H1 (cell line): ENCODE data around the gene KCTD8. TPM values are rescaled to one million over a fixed set of nuclear protein-coding genes. Genes with fewer than 3 reads are reported as not detected.

Experiments
- CTCF ChIA-PET: fragments of 300-600 bp; sonication (Branson Sonifier 250); formaldehyde crosslinking; loops from one replicate; lab custom pipeline; 2021; ENCODE audit not compliant: partially characterized antibody; lab: Charles Lee
- POLR2A ChIA-PET: fragments of 300-600 bp; sonication (Branson Sonifier 250); formaldehyde crosslinking; loops from one replicate; lab custom pipeline; 2021; ENCODE audit warnings: inconsistent platforms; ENCODE audit not compliant: partially characterized antibody; lab: Charles Lee
- DNase-seq, 2 experiments: peaks; one replicate each; pipeline versions ENCODE4 v3.0.0 to v3.0.0-alpha.2; 2010 to 2022; ENCODE audit warnings: low spot score in 2 of 2, low read depth in 1 of 2, mixed read lengths in 1 of 2
- FAIRE-seq: peaks from 2 replicates; lab custom pipeline; 2011; peaks lifted over from hg19 to GRCh38; lab: Jason Lieb, UNC
- H2AFZ ChIP-seq: 2 replicates; pipeline ENCODE4 v1.8.1; 2012; ENCODE audit warnings: low read length, inconsistent platforms
- H2AK5ac ChIP-seq: 2 replicates; pipeline ENCODE4 v1.6.1; 2013; ENCODE audit warnings: low read depth, low read length
- H2BK120ac ChIP-seq: replicated peaks from 2 replicates; pipeline ENCODE3; 2013; ENCODE audit warnings: low read depth, low read length, inconsistent platforms
- H2BK12ac ChIP-seq: 2 replicates; pipeline ENCODE4 v1.6.1; 2013; ENCODE audit warnings: low read depth, low read length
- H2BK15ac ChIP-seq: 2 replicates; pipeline ENCODE4 v1.6.1; 2013; ENCODE audit warnings: low read length
- H2BK20ac ChIP-seq: 2 replicates; pipeline ENCODE4 v1.6.1; 2013; ENCODE audit warnings: low read length
- H2BK5ac ChIP-seq: 2 replicates; pipeline ENCODE4 v1.6.1; 2013; ENCODE audit warnings: low read depth, low read length
- H3K14ac ChIP-seq: 2 replicates; pipeline ENCODE4 v1.6.1; 2013; ENCODE audit warnings: inconsistent platforms; ENCODE audit not compliant: insufficient read length
- H3K18ac ChIP-seq: 2 replicates; pipeline ENCODE4 v1.6.1; 2013; ENCODE audit warnings: low read length; ENCODE audit errors: extremely low read depth
- H3K23ac ChIP-seq: 2 replicates; pipeline ENCODE4 v1.6.1; 2013; ENCODE audit warnings: inconsistent platforms; ENCODE audit not compliant: insufficient read length
- H3K23me2 ChIP-seq: 2 replicates; pipeline ENCODE4 v1.6.1; 2013; ENCODE audit warnings: low read depth, low read length
- H3K27ac ChIP-seq: 2 replicates; pipeline ENCODE4 v1.6.1; 2011; ENCODE audit warnings: low read depth, low read length, inconsistent platforms
- H3K27me3 ChIP-seq, 4 experiments: replicated peaks in 1 of 4; 1 replicate in 1 of 4; 2 replicates in 3 of 4; pipeline versions ENCODE4 v1.6.1 to v1.8.1; 2011 to 2013; ENCODE audit warnings: low read length in 3 of 4, mild to moderate bottlenecking in 3 of 4, inconsistent platforms in 2 of 4, mixed read lengths in 2 of 4, moderate library complexity in 1 of 4; ENCODE audit not compliant: control insufficient read depth in 3 of 4, insufficient read depth in 3 of 4; ENCODE audit errors: extremely low read depth in 1 of 4
- H3K36me3 ChIP-seq, 4 experiments: 2 replicates each; pipeline versions ENCODE4 v1.6.1 to v1.8.1; 2011 to 2013; ENCODE audit warnings: mild to moderate bottlenecking in 4 of 4, low read length in 3 of 4, moderate library complexity in 2 of 4, control low read depth in 1 of 4, inconsistent platforms in 1 of 4; ENCODE audit not compliant: insufficient read depth in 4 of 4, control insufficient read depth in 2 of 4
- H3K4ac ChIP-seq: replicated peaks from 2 replicates; pipeline ENCODE3; 2013; ENCODE audit warnings: low read length, low read depth, mixed read lengths, inconsistent platforms; ENCODE audit not compliant: insufficient read length
- H3K4me1 ChIP-seq, 4 experiments: replicated peaks in 1 of 4; 1 replicate in 1 of 4; 2 replicates in 3 of 4; pipeline versions ENCODE4 v1.6.1 to v1.8.1; 2011 to 2013; ENCODE audit warnings: low read length in 3 of 4, inconsistent platforms in 2 of 4, mixed read lengths in 1 of 4; ENCODE audit not compliant: insufficient read depth in 4 of 4, control insufficient read depth in 3 of 4
- H3K4me2 ChIP-seq, 2 experiments: 2 replicates each; pipeline versions ENCODE4 v1.6.1 to v1.8.1; 2011 to 2013; ENCODE audit warnings: low read depth in 2 of 2, low read length in 2 of 2, control low read depth in 1 of 2, inconsistent platforms in 1 of 2, mild to moderate bottlenecking in 1 of 2; ENCODE audit not compliant: insufficient read depth in 1 of 2
- H3K4me3 ChIP-seq, 4 experiments: fragments of 200-600, 300-600 bp in 1 of 4; sonication (generic), shearing (Covaris generic), sonication (Bioruptor Twin) in 1 of 4; 2 replicates each; pipeline versions ENCODE4 v1.5.1 to v1.8.1; 2011 to 2016; ENCODE audit warnings: low read length in 4 of 4, low read depth in 3 of 4, control low read depth in 2 of 4, inconsistent platforms in 2 of 4, mild to moderate bottlenecking in 2 of 4, mixed read lengths in 1 of 4, moderate library complexity in 1 of 4; ENCODE audit not compliant: insufficient read depth in 2 of 4; ENCODE audit errors: extremely low read depth in 1 of 4
- H3K56ac ChIP-seq: replicated peaks from 2 replicates; pipeline ENCODE3; 2013; ENCODE audit warnings: low read depth, mild to moderate bottlenecking, mixed read lengths, low read length, inconsistent platforms; ENCODE audit not compliant: insufficient read length
- H3K79me1 ChIP-seq: 2 replicates; pipeline ENCODE4 v1.6.1; 2013; ENCODE audit warnings: low read depth, low read length, control low read depth
- H3K79me2 ChIP-seq, 2 experiments: 2 replicates each; pipeline versions ENCODE4 v1.6.1 to v1.8.1; 2012 to 2013; ENCODE audit warnings: low read length in 2 of 2, mild to moderate bottlenecking in 2 of 2, inconsistent platforms in 1 of 2; ENCODE audit not compliant: insufficient read depth in 2 of 2, control insufficient read depth in 1 of 2
- H3K9ac ChIP-seq, 4 experiments: replicated peaks in 1 of 4; 1 replicate in 1 of 4; 2 replicates in 3 of 4; pipeline versions ENCODE4 v1.6.1 to v1.8.1; 2011 to 2013; ENCODE audit warnings: low read depth in 3 of 4, low read length in 3 of 4, control low read depth in 2 of 4, mild to moderate bottlenecking in 2 of 4, moderate library complexity in 2 of 4, inconsistent platforms in 1 of 4; ENCODE audit errors: extremely low read depth in 1 of 4
- H3K9me3 ChIP-seq, 2 experiments: 2 replicates each; pipeline versions ENCODE4 v1.6.1 to v1.8.1; 2012 to 2013; ENCODE audit warnings: mild to moderate bottlenecking in 2 of 2, moderate library complexity in 2 of 2, control low read depth in 1 of 2, inconsistent platforms in 1 of 2, low read depth in 1 of 2, low read length in 1 of 2, mixed read lengths in 1 of 2; ENCODE audit not compliant: insufficient read depth in 2 of 2
- H4K20me1 ChIP-seq, 2 experiments: replicated peaks in 1 of 2; 2 replicates each; pipeline versions ENCODE3 to v1.8.1; 2011 to 2013; ENCODE audit warnings: inconsistent platforms in 2 of 2, low read length in 2 of 2, mild to moderate bottlenecking in 1 of 2; ENCODE audit not compliant: insufficient read depth in 2 of 2, control insufficient read depth in 1 of 2
- H4K5ac ChIP-seq: 2 replicates; pipeline ENCODE4 v1.6.1; 2013; ENCODE audit warnings: low read length, low read depth, mixed read lengths, inconsistent platforms; ENCODE audit not compliant: insufficient read length
- H4K8ac ChIP-seq: 2 replicates; pipeline ENCODE4 v1.8.0; 2013; ENCODE audit warnings: mild to moderate bottlenecking, moderate library complexity, low read length, inconsistent platforms; ENCODE audit not compliant: insufficient read depth; ENCODE audit errors: extremely low read depth
- H4K91ac ChIP-seq: replicated peaks from 2 replicates; pipeline ENCODE3; 2013; ENCODE audit warnings: low read length, mixed read lengths, inconsistent platforms; ENCODE audit not compliant: insufficient read length
- ATF2 ChIP-seq: IDR thresholded peaks from 2 replicates; pipeline ENCODE4 v1.6.1; 2012; ENCODE audit warnings: low read length, inconsistent platforms
- HDAC2 ChIP-seq, 2 experiments: fragments of 300-600 bp in 1 of 2; sonication (generic) in 1 of 2; IDR thresholded peaks; 2 replicates each; pipeline ENCODE4 v1.6.1; 2011 to 2012; ENCODE audit warnings: low read depth in 2 of 2, low read length in 2 of 2, mild to moderate bottlenecking in 2 of 2, moderate library complexity in 2 of 2, borderline replicate concordance in 1 of 2, inconsistent platforms in 1 of 2
- JUND ChIP-seq: IDR thresholded peaks from 2 replicates; pipeline ENCODE4 v1.6.1; 2011; ENCODE audit warnings: mild to moderate bottlenecking, improper control_type of control experiment, low read length
- MAFK ChIP-seq: IDR thresholded peaks from 2 replicates; pipeline ENCODE4 v1.6.1; 2012; ENCODE audit warnings: low read depth, mild to moderate bottlenecking, improper control_type of control experiment, low read length
- POLR2A ChIP-seq, 2 experiments: IDR thresholded peaks; 1 replicate in 1 of 2; 2 replicates in 1 of 2; pipeline ENCODE4 v1.6.1; 2011; ENCODE audit warnings: low read depth in 2 of 2, low read length in 2 of 2, mild to moderate bottlenecking in 2 of 2; ENCODE audit errors: control extremely low read depth in 1 of 2
- POLR2AphosphoS5 ChIP-seq: IDR thresholded peaks from 2 replicates; pipeline ENCODE4 v1.6.1; 2011; ENCODE audit warnings: low read depth, low read length
- RAD21 ChIP-seq, 2 experiments: IDR thresholded peaks in 1 of 2; conservative IDR thresholded peaks in 1 of 2; 2 replicates each; pipeline ENCODE4 v1.6.1; 2011; ENCODE audit warnings: low read depth in 2 of 2, low read length in 2 of 2, improper control_type of control experiment in 1 of 2, inconsistent platforms in 1 of 2, mild to moderate bottlenecking in 1 of 2, moderate library complexity in 1 of 2
- RBBP5 ChIP-seq: IDR thresholded peaks from 2 replicates; pipeline ENCODE4 v1.7.1; 2012; ENCODE audit warnings: low read depth, mild to moderate bottlenecking, inconsistent platforms, low read length, moderate library complexity, borderline replicate concordance
- RFX5 ChIP-seq: IDR thresholded peaks from 2 replicates; pipeline ENCODE4 v1.6.1; 2011; ENCODE audit warnings: low read depth, low read length, improper control_type of control experiment, borderline replicate concordance
- SIN3A ChIP-seq, 2 experiments: IDR thresholded peaks in 1 of 2; conservative IDR thresholded peaks in 1 of 2; 2 replicates each; pipeline ENCODE4 v1.6.1; 2011 to 2012; ENCODE audit warnings: low read length in 2 of 2, improper control_type of control experiment in 1 of 2, low read depth in 1 of 2, mild to moderate bottlenecking in 1 of 2
- TAF1 ChIP-seq: IDR thresholded peaks from 2 replicates; pipeline ENCODE4 v1.6.1; 2011; ENCODE audit warnings: mild to moderate bottlenecking, low read depth, low read length
- YY1 ChIP-seq: IDR thresholded peaks from 2 replicates; pipeline ENCODE4 v1.6.1; 2011; ENCODE audit warnings: low read depth, mild to moderate bottlenecking, low read length
- WGBS, 2 experiments: shearing (Covaris generic) in 1 of 2; methylation state at CpG; one replicate each; pipeline versions ENCODE4 v1.1.6 to v1.1.7; 2013 to 2015; ENCODE audit warnings: low lambda C conversion rate in 2 of 2, mixed read lengths in 2 of 2, inconsistent platforms in 1 of 2, low coverage in 1 of 2, missing lambda C conversion rate in 1 of 2; ENCODE audit not compliant: insufficient replicate concordance in 2 of 2, insufficient coverage in 1 of 2, insufficient read length in 1 of 2; ENCODE audit errors: extremely low coverage in 1 of 2, missing lambda C conversion rate in 1 of 2; 5-methylcytosine and 5-hydroxymethylcytosine counted together
- polyA plus RNA-seq, 7 experiments: library from polyadenylated mRNA; depleted of rRNA in 3 of 7; stranded (reverse) in 5 of 7; unstranded in 2 of 7; fragments of >200 nt in 5 of 7; fragments of 200-250 nt in 2 of 7; gene quantifications; 1 replicate in 5 of 7; 2 replicates in 1 of 7; 4 replicates in 1 of 7; pipeline versions ENCODE4 v1.2.1 to v1.2.3, GENCODE V29; 2011 to 2013; ENCODE audit warnings: missing spikeins in 2 of 7, mixed read lengths in 2 of 7
- total RNA-seq: library from RNA; stranded (reverse); fragmentation: NEBNext Ultra II Directional; extraction: Animal tissue kit (Norgen Biotek cat#: 25700); gene quantifications from 2 replicates; pipeline ENCODE4 v1.2.1, GENCODE V29; 2021

Gene KCTD8
- total and polyA plus RNA-seq, 2 of the 8 experiments (the other 6 are each of a cell fraction or from before 2014, with no cell fraction given) = 2.9 to 3.7 TPM

- H2BK12ac ChIP-seq = no peak overlapping the region
- H4K91ac ChIP-seq = no peak overlapping the region
- H4K20me1 ChIP-seq = no peaks in the 10 kb centered on the region
- H3K79me1 ChIP-seq = no peaks in the 10 kb centered on the region
- no peaks in the 10 kb centered on the region for H3K27me3 ChIP-seq
- H3K4me3 ChIP-seq = no peak overlapping the region
- no peak overlapping the region for H3K4me2 ChIP-seq
- no peak overlapping the region for H3K27ac ChIP-seq
- no peak overlapping the region for H4K8ac ChIP-seq
- CTCF ChIA-PET = no interaction called here
- no peak overlapping the region for H3K14ac ChIP-seq
- H3K4ac ChIP-seq = no peak overlapping the region
- H2AK5ac ChIP-seq = no peak overlapping the region
- no peak overlapping the region for H3K23ac ChIP-seq
- FAIRE-seq (no peak), DNase-seq (no peak)
- no peak overlapping the region for H3K9ac ChIP-seq
- no peaks in the 10 kb centered on the region for H3K36me3 ChIP-seq
- H3K79me2 ChIP-seq = no peaks in the 10 kb centered on the region
- H3K9me3 ChIP-seq = no peaks in the 10 kb centered on the region
- no peak overlapping the region for H4K5ac ChIP-seq
- H2BK20ac ChIP-seq = no peak overlapping the region
- H2BK15ac ChIP-seq = no peak overlapping the region
- no peak overlapping the region for H3K56ac ChIP-seq
- H3K4me1 ChIP-seq = no peaks in the 10 kb centered on the region
- H3K18ac ChIP-seq = no peak overlapping the region
- no peaks in the 10 kb centered on the region for H3K23me2 ChIP-seq
- no peak overlapping the region for H2BK5ac ChIP-seq
- POLR2A ChIA-PET = no interaction called here
- no peak overlapping the region for H2BK120ac ChIP-seq
- 82% methylated on average over 6 of the region's 6 CpGs; no CpG with 5 or more reads in 1 of the 2 experiments for WGBS, 2 experiments
- no peak overlapping the region for H2AFZ ChIP-seq
- no peak for TF ChIP-seq RBBP5
- TF ChIP-seq RAD21 (IDR thresholded peaks at IDR 0.05 in 1 of 2, conservative IDR thresholded peaks at IDR 0.05 in 1 of 2; ENCODE audit: low read depth in 2 of 2, low read length in 2 of 2) = no peak
- TF ChIP-seq RFX5 = no peak
- no peak for TF ChIP-seq SIN3A (conservative IDR thresholded peaks at IDR 0.05 in 1 of 2, IDR thresholded peaks at IDR 0.05 in 1 of 2; ENCODE audit: low read depth in 1 of 2, low read length in 2 of 2)
- TF ChIP-seq TAF1 = no peak
- TF ChIP-seq ATF2 = no peak
- TF ChIP-seq HDAC2 (IDR thresholded peaks at IDR 0.05; ENCODE audit: borderline replicate concordance in 1 of 2, low read depth in 2 of 2, low read length in 2 of 2) = no peak
- TF ChIP-seq MAFK = no peak
- TF ChIP-seq POLR2A (IDR thresholded peaks at IDR 0.05; ENCODE audit: control extremely low read depth in 1 of 2, low read depth in 2 of 2, low read length in 2 of 2) = no peak
- TF ChIP-seq YY1 = no peak
- TF ChIP-seq POLR2AphosphoS5 = no peak
- no peak for TF ChIP-seq JUND
Measured at GRCh38 chr4:44157611-44158277, 290.9 kb downstream of the KCTD8 start.
